HCT116 (cell line): ENCODE data around the gene CROT. TPM values are rescaled to one million over a fixed set of nuclear protein-coding genes. Genes with fewer than 3 reads are reported as not detected.

Experiments used
- ATAC-seq: fragments of 200-7000 bp; cut with Tn5 transposase; 2 replicates; pipeline ENCODE4 v1.9.1; 2020; ENCODE audit warnings: mild to moderate bottlenecking, moderate library complexity
- BruUV-seq: library from RNA; stranded (reverse); fragments of 400-500 nt; replicated peaks from 2 replicates; lab custom pipeline; 2021; lab: Mats Ljungman, UMichigan
- CTCF ChIA-PET: fragments of 300-600 bp; sonication (Branson Sonifier 250); formaldehyde crosslinking; loops from one replicate; lab custom pipeline; 2021; ENCODE audit warnings: antibody characterized with exemption; lab: Charles Lee
- POLR2A ChIA-PET: fragments of 300-600, 350-600 bp; sonication (Branson Sonifier 250); formaldehyde crosslinking; loops from one replicate; lab custom pipeline; 2021; ENCODE audit warnings: antibody characterized with exemption; lab: Charles Lee
- RAD21 ChIA-PET, 2 experiments: fragments of 300-600 bp; sonication (Branson Sonifier 250); formaldehyde crosslinking; loops; one replicate each; lab custom pipeline; 2023; ENCODE audit warnings: low total read pairs in 2 of 2; ENCODE audit not compliant: uncharacterized antibody in 2 of 2, unreplicated experiment in 2 of 2, low non-redundant PET in 1 of 2; lab: Charles Lee
- DNase-seq: peaks from one replicate; pipeline ENCODE4 v3.0.0-alpha.2; 2010; ENCODE audit warnings: low read depth, low spot score
- H2AFZ ChIP-seq: fragments of 200-600 bp; shearing (Covaris generic), sonication (generic); 2 replicates; pipeline ENCODE4 v1.6.1; 2017; ENCODE audit warnings: low read depth, mixed run types, mixed read lengths, antibody characterized with exemption, low read length; ENCODE audit not compliant: poor library complexity, severe bottlenecking
- H3K27ac ChIP-seq: 2 replicates; pipeline ENCODE4 v1.5.1; 2012; ENCODE audit warnings: low read depth, low read length
- H3K27me3 ChIP-seq: fragments of 200-600 bp; sonication (generic); 2 replicates; pipeline ENCODE4 v1.6.1; 2016; ENCODE audit warnings: mixed run types, low read length, mixed read lengths; ENCODE audit not compliant: insufficient read depth
- H3K36me3 ChIP-seq, 2 experiments: fragments of 200-500 bp in 1 of 2; fragments of 200-600 bp in 1 of 2; sonication (Bioruptor generic) in 1 of 2; sonication (generic) in 1 of 2; 2 replicates each; pipeline versions ENCODE4 v1.5.1 to v1.6.1; 2014 to 2016; ENCODE audit warnings: low read length in 2 of 2, inconsistent platforms in 1 of 2, mixed read lengths in 1 of 2, mixed run types in 1 of 2; ENCODE audit not compliant: insufficient read depth in 2 of 2, control insufficient read depth in 1 of 2
- H3K4me1 ChIP-seq, 2 experiments: fragments of 200-600 bp in 1 of 2; sonication (generic) in 1 of 2; 2 replicates each; pipeline versions ENCODE4 v1.5.1 to v1.6.1; 2012 to 2017; ENCODE audit warnings: low read length in 2 of 2, inconsistent platforms in 1 of 2, mild to moderate bottlenecking in 1 of 2, mixed read lengths in 1 of 2, mixed run types in 1 of 2, moderate library complexity in 1 of 2; ENCODE audit not compliant: insufficient read depth in 2 of 2, control insufficient read depth in 1 of 2
- H3K4me2 ChIP-seq: fragments of 200-600 bp; sonication (generic); 2 replicates; pipeline ENCODE4 v1.6.1; 2017; ENCODE audit warnings: mixed run types, low read length, mixed read lengths
- H3K4me3 ChIP-seq, 2 experiments: fragments of 200-600 bp in 1 of 2; sonication (generic) in 1 of 2; replicated peaks in 1 of 2; 2 replicates each; pipeline ENCODE4 v1.5.1; 2011 to 2016; ENCODE audit warnings: low read length in 2 of 2, control low read depth in 1 of 2, low read depth in 1 of 2, mild to moderate bottlenecking in 1 of 2, mixed read lengths in 1 of 2, mixed run types in 1 of 2
- H3K79me2 ChIP-seq: fragments of 200-600 bp; sonication (generic); 2 replicates; pipeline ENCODE4 v1.6.1; 2017; ENCODE audit warnings: mild to moderate bottlenecking, mixed run types, low read length, moderate library complexity, mixed read lengths; ENCODE audit not compliant: insufficient read depth
- H3K9ac ChIP-seq: fragments of 200-600 bp; sonication (generic); 2 replicates; pipeline ENCODE4 v1.6.1; 2016; ENCODE audit warnings: low read length, mixed read lengths
- H3K9me2 ChIP-seq: fragments of 200-600 bp; sonication (generic), shearing (Covaris generic); 2 replicates; pipeline ENCODE4 v1.6.1; 2017; ENCODE audit warnings: mixed run types, mild to moderate bottlenecking, moderate library complexity; ENCODE audit not compliant: insufficient read depth
- H3K9me3 ChIP-seq, 2 experiments: fragments of 200-500 bp in 1 of 2; fragments of 200-600 bp in 1 of 2; sonication (Bioruptor generic) in 1 of 2; sonication (generic) in 1 of 2; 2 replicates each; pipeline ENCODE4 v1.6.1; 2014 to 2017; ENCODE audit warnings: low read length in 2 of 2, mixed read lengths in 2 of 2, inconsistent platforms in 1 of 2, low read depth in 1 of 2, mild to moderate bottlenecking in 1 of 2, mixed run types in 1 of 2, moderate library complexity in 1 of 2; ENCODE audit not compliant: control insufficient read depth in 1 of 2, insufficient read depth in 1 of 2
- H4K20me1 ChIP-seq: fragments of 200-600 bp; sonication (generic), shearing (Covaris generic); 2 replicates; pipeline ENCODE4 v1.6.1; 2017; ENCODE audit warnings: mixed run types, mild to moderate bottlenecking, moderate library complexity; ENCODE audit not compliant: insufficient read depth
- CEBPB ChIP-seq: IDR thresholded peaks from 2 replicates; pipeline ENCODE4 v1.6.1; 2012; ENCODE audit warnings: low read depth
- EGR1 ChIP-seq: IDR thresholded peaks from 2 replicates; pipeline ENCODE4 v1.6.1; 2012; ENCODE audit warnings: low read depth
- ELF1 ChIP-seq: IDR thresholded peaks from 2 replicates; pipeline ENCODE4 v1.6.1; 2012; ENCODE audit warnings: low read depth, borderline replicate concordance
- EZH2 ChIP-seq: fragments of 200-600 bp; sonication (generic); IDR thresholded peaks from 2 replicates; pipeline ENCODE4 v1.6.1; 2017; ENCODE audit warnings: antibody characterized with exemption, mixed run types
- EZH2phosphoT487 ChIP-seq: fragments of 200-600 bp; IDR thresholded peaks from 2 replicates; pipeline ENCODE4 v1.6.1; 2018; ENCODE audit warnings: antibody characterized with exemption, borderline replicate concordance
- MAX ChIP-seq: IDR thresholded peaks from 2 replicates; pipeline ENCODE4 v1.6.1; 2012
- POLR2AphosphoS5 ChIP-seq: IDR thresholded peaks from 2 replicates; pipeline ENCODE4 v1.6.1; 2011; ENCODE audit warnings: mild to moderate bottlenecking, low read depth, low read length, moderate library complexity
- RAD21 ChIP-seq: IDR thresholded peaks from 2 replicates; pipeline ENCODE4 v1.6.1; 2012; ENCODE audit warnings: low read depth, mild to moderate bottlenecking
- REST ChIP-seq: IDR thresholded peaks from 2 replicates; pipeline ENCODE4 v1.6.1; 2012; ENCODE audit warnings: low read depth
- SP1 ChIP-seq: IDR thresholded peaks from 2 replicates; pipeline ENCODE4 v1.6.1; 2012; ENCODE audit warnings: low read depth
- TCF7L2 ChIP-seq: IDR thresholded peaks from 2 replicates; pipeline ENCODE4 v1.7.0; 2011; ENCODE audit warnings: borderline replicate concordance, inconsistent platforms; ENCODE audit not compliant: insufficient read depth, insufficient read length; ENCODE audit errors: extremely low read depth
- YY1 ChIP-seq: IDR thresholded peaks from 2 replicates; pipeline ENCODE4 v1.6.1; 2011; ENCODE audit warnings: low read length, low read depth, moderate library complexity, mild to moderate bottlenecking; ENCODE audit not compliant: insufficient replicate concordance; ENCODE audit errors: extremely low read depth
- ZFX ChIP-seq: fragments of 450-650 bp; IDR thresholded peaks from 2 replicates; pipeline ENCODE4 v1.6.1; 2017
- intact Hi-C: fragments of 100-400 bp; cut with micrococcal nuclease; formaldehyde crosslinking; loops from 2 replicates; pipeline ENCODE4 v1.10.0; 2022
- total RNA-seq: library from RNA; stranded (reverse); gene quantifications from one replicate; pipeline ENCODE4 v1.2.1, GENCODE V29; 2021; ENCODE audit not compliant: unreplicated experiment
- TF ChIP-seq, protein P1 (sequence below): IDR thresholded peaks from 2 replicates; pipeline ENCODE4 v1.6.1; 2012

The CROT gene
- total RNA-seq, 1 experiment from 2014 or later = 0.07 TPM

- Histone ChIP-seq H3K36me3 (no peaks in the 10 kb centered on the region), H2AFZ (no peak overlapping the region), H3K79me2 (no peaks in the 10 kb centered on the region), H3K4me2 (no peak overlapping the region), H3K9ac (no peak overlapping the region), H3K9me3 (no peaks in the 10 kb centered on the region), H3K9me2 (no peaks in the 10 kb centered on the region), H3K27me3 (no peaks in the 10 kb centered on the region), H4K20me1 (no peaks in the 10 kb centered on the region), H3K4me3 (no peak overlapping the region), H3K4me1 (no peaks in the 10 kb centered on the region), H3K27ac (no peak overlapping the region)
- no TSS peak for BruUV-seq
- intact Hi-C loops = no loop called here
- CTCF ChIA-PET = no interaction called here
- POLR2A ChIA-PET = no interaction called here
- RAD21 ChIA-PET = no interaction called here
- TF ChIP-seq ZFX (no peak), POLR2AphosphoS5 (no peak), REST (no peak), EGR1 (no peak), EZH2 (no peak), RAD21 (no peak), ELF1 (no peak), TCF7L2 (no peak), MAX (no peak), EZH2phosphoT487 (no peak), SP1 (no peak), CEBPB (no peak), YY1 (no peak)
- TF ChIP-seq, protein P1, sequence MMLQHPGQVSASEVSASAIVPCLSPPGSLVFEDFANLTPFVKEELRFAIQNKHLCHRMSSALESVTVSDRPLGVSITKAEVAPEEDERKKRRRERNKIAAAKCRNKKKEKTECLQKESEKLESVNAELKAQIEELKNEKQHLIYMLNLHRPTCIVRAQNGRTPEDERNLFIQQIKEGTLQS = no peak
- no peak for DNase-seq
- no peak for ATAC-seq
Measured at GRCh38 chr7:87339373-87339897, 6.0 kb upstream of the CROT start.
